ENCODE results near the gene STK16. TPM values are rescaled to one million over a fixed set of nuclear protein-coding genes. Genes with fewer than 3 reads are reported as not detected.

Gene STK16
- total and polyA plus RNA-seq, 2 of the 13 experiments (the other 11 are each of a cell fraction or from before 2014, with no cell fraction given): 28.0 to 50.9 TPM

DNA sequence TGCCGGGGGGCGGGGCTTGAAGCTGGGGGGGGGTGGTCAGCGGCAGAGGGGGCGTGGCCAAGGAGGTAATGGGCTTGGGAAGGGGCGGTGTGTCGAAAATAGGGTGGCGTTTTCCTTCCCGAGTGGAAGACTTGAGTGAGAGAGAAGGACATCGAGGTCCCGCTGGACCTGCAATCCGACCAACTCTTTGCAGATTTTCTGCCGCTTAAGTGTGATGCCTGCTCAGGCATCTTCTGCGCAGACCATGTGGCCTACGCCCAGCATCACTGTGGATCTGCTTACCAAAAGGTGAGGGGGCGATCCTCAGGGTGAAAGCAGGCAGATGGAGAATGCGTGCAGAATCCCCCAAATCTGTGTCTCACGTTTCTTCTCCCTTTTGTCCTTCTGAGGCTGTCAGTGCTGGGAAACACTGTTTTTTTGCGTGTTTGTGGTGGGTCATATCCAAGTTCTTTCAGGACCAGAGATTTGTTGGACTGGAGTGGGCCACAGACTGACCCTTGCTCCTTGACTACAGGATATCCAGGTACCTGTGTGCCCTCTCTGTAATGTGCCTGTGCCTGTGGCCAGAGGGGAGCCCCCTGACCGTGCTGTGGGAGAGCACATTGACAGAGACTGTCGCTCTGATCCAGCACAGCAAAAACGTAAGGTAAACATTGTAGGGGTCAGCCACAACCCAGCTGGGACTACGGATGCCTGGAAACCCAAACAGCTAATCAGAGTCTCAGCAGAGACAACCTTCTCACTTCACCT lies 38.0 kb upstream of the STK16 start (continued):
- TF ChIP-seq, protein P1, sequence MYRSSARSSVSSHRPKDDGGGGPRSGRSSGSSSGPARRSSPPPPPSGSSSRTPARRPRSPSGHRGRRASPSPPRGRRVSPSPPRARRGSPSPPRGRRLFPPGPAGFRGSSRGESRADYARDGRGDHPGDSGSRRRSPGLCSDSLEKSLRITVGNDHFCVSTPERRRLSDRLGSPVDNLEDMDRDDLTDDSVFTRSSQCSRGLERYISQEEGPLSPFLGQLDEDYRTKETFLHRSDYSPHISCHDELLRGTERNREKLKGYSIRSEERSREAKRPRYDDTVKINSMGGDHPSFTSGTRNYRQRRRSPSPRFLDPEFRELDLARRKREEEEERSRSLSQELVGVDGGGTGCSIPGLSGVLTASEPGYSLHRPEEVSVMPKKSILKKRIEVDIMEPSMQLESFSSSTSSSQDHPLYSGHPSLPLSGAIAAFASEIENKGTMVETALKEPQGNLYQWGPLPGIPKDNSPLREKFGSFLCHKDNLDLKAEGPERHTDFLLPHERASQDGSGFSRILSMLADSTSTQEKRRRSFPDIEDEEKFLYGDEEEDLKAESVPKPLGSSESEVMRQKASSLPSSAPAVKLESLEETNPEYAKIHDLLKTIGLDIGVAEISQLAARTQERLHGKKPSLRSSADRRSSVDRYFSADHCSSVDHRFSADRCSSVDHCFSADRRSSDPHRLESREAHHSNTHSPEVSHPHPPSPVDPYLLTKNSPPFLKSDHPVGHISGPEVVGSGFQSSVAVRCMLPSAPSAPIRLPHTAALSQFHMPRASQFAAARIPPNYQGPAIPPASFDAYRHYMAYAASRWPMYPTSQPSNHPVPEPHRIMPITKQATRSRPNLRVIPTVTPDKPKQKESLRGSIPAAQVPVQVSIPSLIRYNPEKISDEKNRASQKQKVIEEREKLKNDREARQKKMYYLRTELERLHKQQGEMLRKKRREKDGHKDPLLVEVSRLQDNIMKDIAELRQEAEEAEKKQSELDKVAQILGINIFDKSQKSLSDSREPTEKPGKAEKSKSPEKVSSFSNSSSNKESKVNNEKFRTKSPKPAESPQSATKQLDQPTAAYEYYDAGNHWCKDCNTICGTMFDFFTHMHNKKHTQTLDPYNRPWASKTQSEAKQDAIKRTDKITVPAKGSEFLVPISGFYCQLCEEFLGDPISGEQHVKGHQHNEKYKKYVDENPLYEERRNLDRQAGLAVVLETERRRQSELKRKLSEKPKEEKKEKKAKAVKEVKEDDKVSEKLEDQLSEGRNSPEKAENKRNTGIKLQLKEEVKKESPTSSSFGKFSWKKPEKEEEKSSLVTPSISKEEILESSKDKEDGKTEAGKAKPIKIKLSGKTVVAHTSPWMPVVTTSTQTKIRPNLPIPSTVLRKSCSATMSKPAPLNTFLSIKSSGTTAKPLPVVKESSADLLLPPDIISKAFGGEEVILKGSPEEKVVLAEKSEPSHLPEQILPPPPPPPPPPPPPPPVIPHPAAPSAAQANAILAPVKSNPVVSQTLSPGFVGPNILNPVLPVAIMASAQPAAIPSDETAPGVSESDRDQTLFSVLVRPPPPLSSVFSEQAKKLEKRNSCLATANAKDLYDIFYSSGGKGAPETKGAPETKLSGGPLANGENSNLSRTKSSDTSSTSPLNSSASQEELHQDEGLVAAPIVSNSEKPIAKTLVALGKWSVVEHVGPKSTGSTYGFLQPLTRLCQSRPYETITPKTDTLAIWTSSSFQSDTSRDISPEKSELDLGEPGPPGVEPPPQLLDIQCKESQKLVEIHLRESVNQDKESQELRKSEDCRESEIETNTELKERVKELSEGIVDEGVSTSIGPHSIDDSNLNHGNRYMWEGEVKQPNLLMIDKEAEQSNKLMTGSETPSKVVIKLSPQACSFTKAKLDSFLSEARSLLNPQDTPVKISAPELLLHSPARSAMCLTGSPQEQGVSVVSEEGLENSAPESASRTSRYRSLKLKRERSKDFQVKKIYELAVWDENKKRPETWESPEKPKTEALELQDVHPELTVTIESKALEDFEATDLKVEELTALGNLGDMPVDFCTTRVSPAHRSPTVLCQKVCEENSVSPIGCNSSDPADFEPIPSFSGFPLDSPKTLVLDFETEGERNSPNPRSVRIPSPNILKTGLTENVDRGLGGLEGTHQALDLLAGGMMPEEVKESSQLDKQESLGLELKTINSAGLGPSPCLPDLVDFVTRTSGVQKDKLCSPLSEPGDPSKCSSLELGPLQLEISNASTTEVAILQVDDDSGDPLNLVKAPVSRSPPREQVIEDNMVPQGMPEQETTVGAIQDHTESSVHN (CRISPR knock-in tag; IDR thresholded peaks at IDR 0.05): no peak; the same call in 1 of the 2 replicates
- no peak for TF ChIP-seq SAFB2 (CRISPR knock-in tag; IDR thresholded peaks at IDR 0.05; ENCODE audit: borderline replicate concordance, low read depth)
- TF ChIP-seq, protein P2, sequence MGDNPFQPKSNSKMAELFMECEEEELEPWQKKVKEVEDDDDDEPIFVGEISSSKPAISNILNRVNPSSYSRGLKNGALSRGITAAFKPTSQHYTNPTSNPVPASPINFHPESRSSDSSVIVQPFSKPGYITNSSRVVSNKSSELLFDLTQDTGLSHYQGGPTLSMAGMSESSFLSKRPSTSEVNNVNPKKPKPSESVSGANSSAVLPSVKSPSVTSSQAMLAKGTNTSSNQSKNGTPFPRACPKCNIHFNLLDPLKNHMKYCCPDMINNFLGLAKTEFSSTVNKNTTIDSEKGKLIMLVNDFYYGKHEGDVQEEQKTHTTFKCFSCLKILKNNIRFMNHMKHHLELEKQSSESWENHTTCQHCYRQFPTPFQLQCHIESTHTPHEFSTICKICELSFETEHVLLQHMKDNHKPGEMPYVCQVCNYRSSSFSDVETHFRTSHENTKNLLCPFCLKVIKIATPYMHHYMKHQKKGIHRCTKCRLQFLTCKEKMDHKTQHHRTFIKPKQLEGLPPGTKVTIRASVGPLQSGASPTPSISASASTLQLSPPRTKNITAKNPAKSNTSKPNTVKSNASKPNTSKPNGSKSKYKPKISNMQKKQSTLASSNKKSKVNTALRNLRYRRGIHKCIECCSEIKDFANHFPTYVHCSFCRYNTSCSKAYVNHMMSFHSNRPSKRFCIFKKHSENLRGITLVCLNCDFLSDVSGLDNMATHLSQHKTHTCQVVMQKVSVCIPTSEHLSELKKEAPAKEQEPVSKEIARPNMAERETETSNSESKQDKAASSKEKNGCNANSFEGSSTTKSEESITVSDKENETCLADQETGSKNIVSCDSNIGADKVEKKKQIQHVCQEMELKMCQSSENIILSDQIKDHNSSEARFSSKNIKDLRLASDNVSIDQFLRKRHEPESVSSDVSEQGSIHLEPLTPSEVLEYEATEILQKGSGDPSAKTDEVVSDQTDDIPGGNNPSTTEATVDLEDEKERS (CRISPR knock-in tag; IDR thresholded peaks at IDR 0.05): no peak
- TF ChIP-seq, protein P3, sequence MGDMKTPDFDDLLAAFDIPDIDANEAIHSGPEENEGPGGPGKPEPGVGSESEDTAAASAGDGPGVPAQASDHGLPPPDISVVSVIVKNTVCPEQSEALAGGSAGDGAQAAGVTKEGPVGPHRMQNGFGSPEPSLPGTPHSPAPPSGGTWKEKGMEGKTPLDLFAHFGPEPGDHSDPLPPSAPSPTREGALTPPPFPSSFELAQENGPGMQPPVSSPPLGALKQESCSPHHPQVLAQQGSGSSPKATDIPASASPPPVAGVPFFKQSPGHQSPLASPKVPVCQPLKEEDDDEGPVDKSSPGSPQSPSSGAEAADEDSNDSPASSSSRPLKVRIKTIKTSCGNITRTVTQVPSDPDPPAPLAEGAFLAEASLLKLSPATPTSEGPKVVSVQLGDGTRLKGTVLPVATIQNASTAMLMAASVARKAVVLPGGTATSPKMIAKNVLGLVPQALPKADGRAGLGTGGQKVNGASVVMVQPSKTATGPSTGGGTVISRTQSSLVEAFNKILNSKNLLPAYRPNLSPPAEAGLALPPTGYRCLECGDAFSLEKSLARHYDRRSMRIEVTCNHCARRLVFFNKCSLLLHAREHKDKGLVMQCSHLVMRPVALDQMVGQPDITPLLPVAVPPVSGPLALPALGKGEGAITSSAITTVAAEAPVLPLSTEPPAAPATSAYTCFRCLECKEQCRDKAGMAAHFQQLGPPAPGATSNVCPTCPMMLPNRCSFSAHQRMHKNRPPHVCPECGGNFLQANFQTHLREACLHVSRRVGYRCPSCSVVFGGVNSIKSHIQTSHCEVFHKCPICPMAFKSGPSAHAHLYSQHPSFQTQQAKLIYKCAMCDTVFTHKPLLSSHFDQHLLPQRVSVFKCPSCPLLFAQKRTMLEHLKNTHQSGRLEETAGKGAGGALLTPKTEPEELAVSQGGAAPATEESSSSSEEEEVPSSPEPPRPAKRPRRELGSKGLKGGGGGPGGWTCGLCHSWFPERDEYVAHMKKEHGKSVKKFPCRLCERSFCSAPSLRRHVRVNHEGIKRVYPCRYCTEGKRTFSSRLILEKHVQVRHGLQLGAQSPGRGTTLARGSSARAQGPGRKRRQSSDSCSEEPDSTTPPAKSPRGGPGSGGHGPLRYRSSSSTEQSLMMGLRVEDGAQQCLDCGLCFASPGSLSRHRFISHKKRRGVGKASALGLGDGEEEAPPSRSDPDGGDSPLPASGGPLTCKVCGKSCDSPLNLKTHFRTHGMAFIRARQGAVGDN (CRISPR knock-in tag; IDR thresholded peaks at IDR 0.05): no peak
- TF ChIP-seq, protein P4, sequence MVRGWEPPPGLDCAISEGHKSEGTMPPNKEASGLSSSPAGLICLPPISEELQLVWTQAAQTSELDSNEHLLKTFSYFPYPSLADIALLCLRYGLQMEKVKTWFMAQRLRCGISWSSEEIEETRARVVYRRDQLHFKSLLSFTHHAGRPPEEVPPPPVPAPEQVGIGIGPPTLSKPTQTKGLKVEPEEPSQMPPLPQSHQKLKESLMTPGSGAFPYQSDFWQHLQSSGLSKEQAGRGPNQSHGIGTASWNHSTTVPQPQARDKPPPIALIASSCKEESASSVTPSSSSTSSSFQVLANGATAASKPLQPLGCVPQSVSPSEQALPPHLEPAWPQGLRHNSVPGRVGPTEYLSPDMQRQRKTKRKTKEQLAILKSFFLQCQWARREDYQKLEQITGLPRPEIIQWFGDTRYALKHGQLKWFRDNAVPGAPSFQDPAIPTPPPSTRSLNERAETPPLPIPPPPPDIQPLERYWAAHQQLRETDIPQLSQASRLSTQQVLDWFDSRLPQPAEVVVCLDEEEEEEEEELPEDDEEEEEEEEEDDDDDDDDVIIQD (CRISPR knock-in tag; IDR thresholded peaks at IDR 0.05; ENCODE audit: low read depth): no peak
- no peak for TF ChIP-seq ZNF530 (CRISPR knock-in tag; IDR thresholded peaks at IDR 0.05; ENCODE audit: low read depth)
- TF ChIP-seq ZNF572 (CRISPR knock-in tag; IDR thresholded peaks at IDR 0.05): peak; percentile 93; the same call in 1 of the 2 replicates
- TF ChIP-seq NR2F6 (IDR thresholded peaks at IDR 0.05): no peak
- peak; percentile 64 for TF ChIP-seq NR2F6 (CRISPR knock-in tag; IDR thresholded peaks at IDR 0.05)
